GM18867 (cell line): ENCODE results near the gene SETD6.
"Not testable (repeated sequence)": the region's sequence is repeated elsewhere in the genome, so short reads cannot be mapped to it uniquely, and the experiment has no call there.

Experiments
- ATAC-seq: cut with Tn5 transposase; IDR thresholded peaks from one replicate; pipeline ENCODE4 v1.9.1; 2021; ENCODE audit warnings: mild to moderate bottlenecking, moderate library complexity; ENCODE audit not compliant: unreplicated experiment

The SETD6 gene

DNA sequence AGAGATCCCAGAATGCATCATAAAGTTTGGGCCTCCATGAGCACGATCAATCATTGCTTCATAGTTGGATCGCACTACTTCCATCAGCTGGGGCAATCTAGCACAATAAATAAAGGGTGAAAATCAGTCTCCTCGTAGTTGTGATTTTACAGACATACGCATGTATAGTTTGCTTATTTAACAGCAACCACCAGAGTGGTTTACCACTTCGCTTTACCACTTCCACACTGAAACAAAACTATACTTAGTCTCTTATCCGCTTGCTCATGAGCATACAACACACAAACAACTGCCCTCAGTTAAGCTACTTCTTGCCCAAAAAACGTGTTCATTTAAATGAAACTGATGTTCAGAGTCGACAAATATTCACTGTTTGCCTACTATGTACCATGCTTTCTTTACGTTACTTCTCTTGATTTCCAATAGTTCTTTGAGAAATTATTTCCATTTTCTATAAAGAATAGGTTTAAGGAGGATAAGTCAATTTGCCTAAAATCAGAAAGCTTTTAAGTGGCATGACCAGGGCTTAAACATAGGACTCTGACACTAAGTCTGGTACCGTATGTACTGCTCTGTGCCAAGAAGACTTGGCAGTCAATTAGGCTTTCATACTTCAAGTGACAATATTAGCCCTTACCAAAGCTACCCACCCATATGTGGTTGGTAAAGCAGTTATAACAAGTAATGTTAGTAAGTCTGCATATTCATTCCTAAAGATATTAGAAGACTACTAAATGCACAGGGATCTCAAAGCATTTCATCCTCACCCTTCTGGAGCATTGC is 22.0 kb downstream of the SETD6 start:
- ATAC-seq = no peak

DNA sequence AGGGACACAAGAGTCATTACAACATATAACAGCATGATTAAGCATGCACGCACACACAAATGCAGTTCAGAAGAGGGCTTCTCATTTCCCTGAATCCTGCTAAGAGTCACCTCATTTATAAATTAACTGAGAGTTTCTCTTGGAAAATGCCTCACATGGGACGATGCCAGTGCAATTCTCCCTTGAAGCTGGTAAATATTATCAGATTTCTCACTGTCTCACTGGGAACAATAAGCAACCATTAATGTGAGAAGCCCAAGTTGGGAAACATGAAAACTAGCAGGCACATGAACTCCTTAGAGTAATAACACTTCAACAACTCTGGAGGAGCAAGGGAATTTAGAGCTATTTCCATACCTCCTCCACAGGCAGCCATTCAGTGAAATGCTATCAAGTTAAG is 26.4 kb downstream of the SETD6 start:
- ATAC-seq = no peak

DNA sequence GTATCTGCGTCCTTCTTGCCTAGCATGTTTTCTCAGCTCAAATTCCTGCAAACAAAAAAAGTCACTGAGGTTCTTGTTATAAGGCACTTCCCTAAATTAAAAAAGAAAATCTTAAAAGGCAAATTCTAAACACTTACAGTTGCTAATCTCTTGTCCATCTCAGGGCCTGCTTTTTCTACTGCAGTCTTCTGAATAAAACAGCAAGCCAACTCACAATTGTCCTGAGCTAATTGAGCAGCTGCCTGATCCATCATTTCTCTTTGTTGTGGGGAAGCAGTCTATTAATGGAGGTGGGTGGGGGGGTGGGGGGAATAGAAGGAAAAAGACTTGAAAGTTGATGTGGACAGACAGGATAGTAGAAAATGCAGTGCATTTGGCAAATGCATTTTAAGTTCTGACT is 27.0 kb downstream of the SETD6 start:
- no peak for ATAC-seq

DNA sequence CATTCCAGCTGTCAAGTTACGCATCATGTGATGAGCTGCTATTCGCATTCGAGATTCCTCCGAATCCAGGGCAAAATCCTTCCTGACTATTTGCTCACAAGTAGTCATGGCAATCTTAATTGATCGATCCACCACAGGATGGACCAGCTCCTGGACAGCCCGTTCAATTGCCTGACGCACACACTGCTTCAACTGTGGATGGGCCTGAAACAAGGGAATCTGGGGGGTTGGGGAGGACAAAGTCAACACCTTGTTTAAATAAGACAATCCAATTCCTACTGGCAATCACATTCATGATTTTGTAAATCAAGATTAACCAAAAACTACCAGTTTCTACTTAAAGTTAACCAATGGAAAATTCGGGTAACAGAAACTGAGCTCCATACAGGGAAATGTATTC is 28.4 kb downstream of the SETD6 start:
- no peak for ATAC-seq

DNA sequence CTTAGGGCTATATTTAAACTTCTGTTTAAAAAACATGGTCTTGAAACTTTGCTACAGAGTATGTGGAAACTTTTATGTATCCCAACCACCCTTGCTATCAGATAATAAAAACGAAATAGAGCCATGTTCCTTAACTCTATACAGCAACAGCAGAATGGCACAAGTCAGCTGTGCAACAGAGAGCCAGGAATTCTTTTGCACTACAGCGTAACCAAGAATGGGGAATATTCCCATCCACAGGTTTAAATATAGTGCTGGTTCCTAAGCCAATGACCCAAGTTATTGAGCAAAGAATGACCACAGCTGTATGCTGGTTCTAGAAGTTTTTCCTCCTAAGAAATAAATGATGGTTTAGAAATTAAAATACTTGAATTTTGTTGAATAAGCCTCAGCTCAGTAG is 33.1 kb downstream of the SETD6 start:
- ATAC-seq = no peak

DNA sequence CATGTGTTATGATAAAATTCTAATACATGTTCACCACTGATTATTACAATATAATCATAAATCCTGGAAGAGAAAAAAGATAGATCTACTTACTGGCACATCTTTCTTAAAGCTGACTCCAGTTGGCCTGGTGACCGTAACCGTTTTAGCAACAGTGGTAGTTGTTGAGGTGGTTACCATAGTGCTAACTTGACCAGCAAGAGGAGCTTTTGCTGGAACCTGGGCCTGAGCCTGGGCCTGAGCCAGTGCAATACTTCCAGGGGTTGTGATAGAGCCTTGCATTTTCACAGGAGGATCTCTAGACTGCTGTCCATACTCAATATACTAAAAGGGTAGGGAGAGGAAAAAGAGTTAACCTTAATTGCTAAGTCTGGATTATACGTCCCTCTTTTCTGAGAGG is 36.2 kb downstream of the SETD6 start:
- no peak for ATAC-seq

DNA sequence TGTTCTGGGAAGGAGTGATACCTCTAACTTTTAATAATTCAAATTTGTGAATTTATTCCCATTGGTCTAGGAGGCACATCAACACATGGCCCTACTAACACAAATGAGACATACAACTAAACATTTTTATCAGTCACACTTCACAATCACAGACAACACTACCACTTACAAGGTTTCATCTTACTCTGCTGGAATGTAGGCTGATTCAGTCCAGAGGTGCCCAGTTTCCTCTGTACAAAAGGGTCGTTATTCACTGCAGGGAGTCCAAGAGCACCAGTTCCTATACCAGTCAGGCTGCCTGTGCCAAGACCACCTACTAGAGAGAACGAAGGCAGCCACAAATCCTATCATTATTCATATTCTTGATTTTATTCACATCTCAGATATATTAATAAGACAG is 41.4 kb downstream of the SETD6 start:
- no peak for ATAC-seq

DNA sequence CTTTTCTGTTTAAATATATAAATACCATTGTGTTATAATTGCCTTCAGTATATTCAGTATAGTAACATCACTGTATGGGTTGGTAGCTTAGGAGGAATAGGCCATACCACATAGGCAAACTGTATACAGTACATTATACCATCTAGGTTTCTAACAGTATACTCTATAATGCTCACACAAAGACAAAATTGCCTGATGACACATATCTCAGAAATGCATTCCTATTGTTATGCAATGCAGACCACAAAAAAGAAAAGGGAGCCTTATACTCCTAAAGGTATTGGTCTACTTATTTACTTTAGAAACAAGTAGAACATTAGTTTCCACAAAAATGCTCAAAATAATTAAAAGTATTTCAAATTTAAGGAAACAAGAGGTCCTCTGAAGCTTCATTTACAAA is 47.9 kb downstream of the SETD6 start:
- no peak for ATAC-seq

DNA sequence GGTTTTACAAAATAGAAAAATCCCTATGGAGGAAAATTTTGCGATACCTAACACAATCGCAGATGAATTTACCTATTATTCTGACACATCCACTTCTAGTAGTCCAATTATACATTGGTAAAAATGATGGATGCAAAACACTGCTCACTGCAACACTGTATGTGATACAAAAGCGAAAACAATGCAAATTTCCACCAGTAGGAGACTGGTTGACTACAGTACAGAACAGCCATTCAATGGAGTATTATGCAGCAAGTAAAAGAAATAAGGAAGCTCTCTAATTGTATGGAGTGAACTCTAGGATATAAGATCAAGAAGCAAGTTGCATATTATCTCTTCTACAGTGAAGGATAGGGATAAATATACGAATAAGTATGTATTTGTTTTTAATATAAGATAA is 48.5 kb downstream of the SETD6 start:
- ATAC-seq = no peak

DNA sequence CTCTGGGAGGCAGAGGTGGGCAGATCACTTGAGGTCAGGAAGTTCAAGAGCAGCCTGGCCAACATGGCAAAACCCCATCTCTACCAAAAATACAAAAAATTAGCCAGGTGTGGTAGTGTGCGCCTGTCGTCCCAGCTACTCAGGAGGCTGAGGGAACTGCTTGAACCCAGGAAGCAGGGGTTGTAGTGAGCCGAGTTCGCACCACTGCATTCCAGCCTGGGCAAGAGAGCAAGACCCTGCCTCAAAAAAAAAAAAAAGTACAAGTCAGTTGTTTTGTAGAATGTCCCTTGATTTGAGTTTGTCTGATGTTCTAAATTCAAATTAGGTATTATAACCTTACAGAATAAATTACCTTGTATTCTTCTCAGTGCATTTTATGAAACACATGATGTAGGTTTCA is 50.4 kb downstream of the SETD6 start:
- not testable (repeated sequence) for ATAC-seq
